B cell (primary cell): ENCODE results near the gene CDADC1.

Source experiments
- EZH2 ChIP-seq: IDR thresholded peaks from 2 replicates; pipeline ENCODE4 v1.6.1; 2012; ENCODE audit warnings: borderline replicate concordance, low read depth, mild to moderate bottlenecking, moderate library complexity, low read length; ENCODE audit not compliant: insufficient read depth, poor library complexity, severe bottlenecking
- TF ChIP-seq, protein P1 (sequence below): fragments of 200-600 bp; IDR thresholded peaks from one replicate; pipeline ENCODE4 v1.8.0; 2022; ENCODE audit warnings: antibody characterized with exemption, mild to moderate bottlenecking

DNA sequence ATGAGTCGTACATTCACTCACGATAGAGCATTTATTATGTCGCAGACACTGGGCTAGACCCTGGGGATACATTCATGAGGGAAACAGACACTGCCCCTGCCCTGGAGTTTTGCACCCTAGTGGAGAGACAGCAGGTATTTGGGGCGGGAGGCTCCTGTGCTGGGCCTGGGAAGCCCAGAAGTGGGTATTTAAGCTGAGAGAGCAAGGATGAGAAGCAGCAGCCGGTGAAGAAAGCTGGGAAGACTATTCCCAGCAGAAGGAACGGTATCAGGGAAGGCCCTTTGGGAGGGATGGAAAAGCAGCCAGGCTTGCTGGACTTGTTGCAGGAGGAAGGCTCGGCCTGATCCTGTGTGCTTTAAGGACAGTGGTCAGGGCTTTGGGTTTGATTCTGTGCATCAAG is 54.5 kb downstream of the CDADC1 start:
- TF ChIP-seq, protein P1, sequence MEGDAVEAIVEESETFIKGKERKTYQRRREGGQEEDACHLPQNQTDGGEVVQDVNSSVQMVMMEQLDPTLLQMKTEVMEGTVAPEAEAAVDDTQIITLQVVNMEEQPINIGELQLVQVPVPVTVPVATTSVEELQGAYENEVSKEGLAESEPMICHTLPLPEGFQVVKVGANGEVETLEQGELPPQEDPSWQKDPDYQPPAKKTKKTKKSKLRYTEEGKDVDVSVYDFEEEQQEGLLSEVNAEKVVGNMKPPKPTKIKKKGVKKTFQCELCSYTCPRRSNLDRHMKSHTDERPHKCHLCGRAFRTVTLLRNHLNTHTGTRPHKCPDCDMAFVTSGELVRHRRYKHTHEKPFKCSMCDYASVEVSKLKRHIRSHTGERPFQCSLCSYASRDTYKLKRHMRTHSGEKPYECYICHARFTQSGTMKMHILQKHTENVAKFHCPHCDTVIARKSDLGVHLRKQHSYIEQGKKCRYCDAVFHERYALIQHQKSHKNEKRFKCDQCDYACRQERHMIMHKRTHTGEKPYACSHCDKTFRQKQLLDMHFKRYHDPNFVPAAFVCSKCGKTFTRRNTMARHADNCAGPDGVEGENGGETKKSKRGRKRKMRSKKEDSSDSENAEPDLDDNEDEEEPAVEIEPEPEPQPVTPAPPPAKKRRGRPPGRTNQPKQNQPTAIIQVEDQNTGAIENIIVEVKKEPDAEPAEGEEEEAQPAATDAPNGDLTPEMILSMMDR: no peak
- TF ChIP-seq EZH2: no peak
